CD4-positive, alpha-beta T cell treated with Interleukin-15 for 1 hour (primary cell): ENCODE measurements around the gene CDC27.
"Not testable (repeated sequence)": the region's sequence is repeated elsewhere in the genome, so short reads cannot be mapped to it uniquely, and the experiment has no call there.

Experiments
- DNase-seq: peaks from one replicate; pipeline ENCODE4 v3.0.0-alpha.2; 2020

CDC27 gene

GRCh38 chr17:47190243-47190642, 1.1 kb upstream of the CDC27 start:
- no peak for DNase-seq

- DNase-seq, result no peak
Observed at GRCh38 chr17:47189732-47190237, 690 bp upstream of the CDC27 start.

GRCh38 chr17:47188271-47188875, 722 bp downstream of the CDC27 start:
- DNase-seq, result no peak

- no peak for DNase-seq
Observed at GRCh38 chr17:47184681-47185080, 4.4 kb downstream of the CDC27 start.

- DNase-seq, result not testable (repeated sequence)
Observed at GRCh38 chr17:47180988-47181387, 8.1 kb downstream of the CDC27 start.

- DNase-seq, result no peak
Observed at GRCh38 chr17:47180337-47180736, 8.8 kb downstream of the CDC27 start.

GRCh38 chr17:47179141-47179540, 10.0 kb downstream of the CDC27 start:
- no peak for DNase-seq

- no peak for DNase-seq
Observed at GRCh38 chr17:47177261-47177660, 11.8 kb downstream of the CDC27 start.

GRCh38 chr17:47176389-47176826, 12.7 kb downstream of the CDC27 start:
- DNase-seq, result no peak

GRCh38 chr17:47174823-47175222, 14.3 kb downstream of the CDC27 start:
- not testable (repeated sequence) for DNase-seq

- DNase-seq, result no peak
Observed at GRCh38 chr17:47172696-47173565, 16.2 kb downstream of the CDC27 start.

- DNase-seq, result no peak
Observed at GRCh38 chr17:47170710-47171109, 18.4 kb downstream of the CDC27 start.

- not testable (repeated sequence) for DNase-seq
Observed at GRCh38 chr17:47168896-47169295, 20.2 kb downstream of the CDC27 start.

GRCh38 chr17:47166854-47167253, 22.2 kb downstream of the CDC27 start:
- DNase-seq, result not testable (repeated sequence)

GRCh38 chr17:47165137-47165536, 24.0 kb downstream of the CDC27 start:
- no peak for DNase-seq

GRCh38 chr17:47164263-47164662, 24.8 kb downstream of the CDC27 start:
- DNase-seq, result no peak

GRCh38 chr17:47162013-47162622, 27.0 kb downstream of the CDC27 start:
- no peak for DNase-seq

GRCh38 chr17:47159315-47159714, 29.8 kb downstream of the CDC27 start:
- DNase-seq, result no peak

GRCh38 chr17:47145351-47145750, 43.7 kb downstream of the CDC27 start:
- DNase-seq, result no peak

GRCh38 chr17:47135235-47135634, 53.9 kb downstream of the CDC27 start:
- DNase-seq, result no peak

GRCh38 chr17:47134354-47134753, 54.7 kb downstream of the CDC27 start:
- DNase-seq, result not testable (repeated sequence)

GRCh38 chr17:47131761-47132160, 57.3 kb downstream of the CDC27 start:
- no peak for DNase-seq

GRCh38 chr17:47126835-47127234, 62.3 kb downstream of the CDC27 start:
- not testable (repeated sequence) for DNase-seq

- not testable (repeated sequence) for DNase-seq
Observed at GRCh38 chr17:47123262-47123661, 65.8 kb downstream of the CDC27 start.
